Measurements from ENCODE around the gene HECTD4. TPM values are rescaled to one million over a fixed set of nuclear protein-coding genes. Genes with fewer than 3 reads are reported as not detected.

Gene HECTD4
- total and polyA plus RNA-seq, 2 of the 4 experiments (the other 2 are of a cell fraction), result 12.9 to 13.0 TPM

DNA sequence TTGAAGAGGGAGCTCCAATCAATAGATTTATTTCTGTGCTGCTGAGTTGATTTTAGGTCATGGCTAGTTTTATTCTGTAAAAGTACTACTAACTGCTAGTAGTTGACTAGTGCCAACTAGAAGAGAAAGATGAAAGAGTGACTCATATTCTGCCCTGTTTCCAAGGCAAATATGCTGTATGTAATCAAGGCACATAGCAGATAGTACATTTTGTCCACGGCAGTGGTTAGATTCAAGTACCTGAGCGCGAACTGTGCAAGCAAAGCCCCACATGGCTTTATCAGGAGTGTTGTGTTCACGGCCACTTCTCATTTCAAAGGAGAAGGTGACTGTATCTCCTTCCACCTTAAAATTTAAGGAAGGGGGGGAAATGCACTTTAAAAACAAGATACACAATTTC lies 130.0 kb downstream of the HECTD4 start:
- Histone ChIP-seq H3K56ac (ENCODE audit: extremely low read depth, insufficient read depth, low read length) (no peak overlapping the region), H4K5ac (ENCODE audit: low read depth, low read length) (no peak overlapping the region), H2BK5ac (ENCODE audit: low read depth, low read length, poor library complexity, severe bottlenecking) (no peak overlapping the region), H4K8ac (ENCODE audit: low read depth in 2 of 2, low read length in 2 of 2) (no peak overlapping the region), H4K20me1 (ENCODE audit: insufficient read depth, low read length) (no peaks in the 10 kb centered on the region), H3K4me2 (ENCODE audit: low read depth, low read length) (no peak overlapping the region), H3K27me3 (ENCODE audit: control insufficient read depth, insufficient read depth, low read length) (no peaks in the 10 kb centered on the region), H2BK20ac (ENCODE audit: low read depth, low read length) (no peak overlapping the region), H3K79me1 (ENCODE audit: low read depth in 1 of 2, low read length in 2 of 2) (0 out of 4 replicates have a peak, but pooled peaks cover 0 to 3% of the 10 kb centered on the region in 2 experiments), H4K91ac (ENCODE audit: insufficient read depth, low read depth, low read length) (no peak overlapping the region), H2AK9ac (replicated peaks; ENCODE audit: low read depth, low read length, poor library complexity) (no peak overlapping the region), H3K4me3 (ENCODE audit: insufficient read depth, low read depth, low read length) (no peak overlapping the region), H2AK5ac (ENCODE audit: low read depth, low read length) (no peak overlapping the region), H3K27ac (ENCODE audit: insufficient read depth, low read length) (no peak overlapping the region), H3K9me3 (ENCODE audit: control insufficient read depth, insufficient read depth, low read length) (no peaks in the 10 kb centered on the region), H3K36me3 (ENCODE audit: control insufficient read depth, insufficient read depth, low read length) (peaks cover 14% of the 10 kb centered on the region), H3K9ac (ENCODE audit: low read depth, low read length) (no peak overlapping the region), H2BK15ac (ENCODE audit: low read depth, low read length) (no peak overlapping the region), H3K23ac (ENCODE audit: low read depth, low read length) (no peak overlapping the region), H3K18ac (ENCODE audit: low read depth, low read length) (no peak overlapping the region), H3K9me1 (ENCODE audit: insufficient read depth, low read length) (no peaks in the 10 kb centered on the region), H3K4ac (ENCODE audit: low read depth, low read length) (no peak overlapping the region), H2AFZ (replicated peaks; ENCODE audit: low read length, poor library complexity) (no peak overlapping the region), H3K14ac (replicated peaks; ENCODE audit: low read depth, low read length) (no peak overlapping the region), H2BK120ac (ENCODE audit: low read depth, low read length) (no peak overlapping the region), H3K4me1 (ENCODE audit: control insufficient read depth, insufficient read depth, low read length) (no peaks in the 10 kb centered on the region)
- no TSS peak for BruUV-seq (replicated peaks)
- ATAC-seq (ENCODE audit: low read depth) (peak; percentile 66), DNase-seq (peak; percentile 59)
- 67% methylated on average over 1 of the region's 4 CpGs; no CpG with 5 or more reads in 1 of the 2 experiments for WGBS, 2 experiments (ENCODE audit: extremely low coverage in 2 of 2, insufficient read length in 1 of 2)
- dilution Hi-C loops (cut with HindIII; ENCODE audit: low sequenced_read_pairs, unreplicated experiment), result no loop called here
- in situ Hi-C loops (cut with MboI; ENCODE audit: low sequenced_read_pairs), result no loop called here
- CTCF ChIA-PET, result interaction anchor here (0.7 kb wide), 1 partner anchor 391 kb away, joined by 8 read pairs; no protein-coding TSS in a partner anchor
- intact Hi-C loops (cut with micrococcal nuclease), result loop anchor here (5.0 kb wide), 1 partner anchor 135 kb away; no protein-coding TSS in a partner anchor
- POLR2A ChIA-PET (ENCODE audit: unreplicated experiment), result no interaction called here
- TF ChIP-seq, protein P1, sequence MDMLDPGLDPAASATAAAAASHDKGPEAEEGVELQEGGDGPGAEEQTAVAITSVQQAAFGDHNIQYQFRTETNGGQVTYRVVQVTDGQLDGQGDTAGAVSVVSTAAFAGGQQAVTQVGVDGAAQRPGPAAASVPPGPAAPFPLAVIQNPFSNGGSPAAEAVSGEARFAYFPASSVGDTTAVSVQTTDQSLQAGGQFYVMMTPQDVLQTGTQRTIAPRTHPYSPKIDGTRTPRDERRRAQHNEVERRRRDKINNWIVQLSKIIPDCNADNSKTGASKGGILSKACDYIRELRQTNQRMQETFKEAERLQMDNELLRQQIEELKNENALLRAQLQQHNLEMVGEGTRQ (IDR thresholded peaks at IDR 0.05; ENCODE audit: low read depth, low read length), result no peak
- no peak for TF ChIP-seq CHD1 (IDR thresholded peaks at IDR 0.05; ENCODE audit: low read depth, low read length)
- TF ChIP-seq RFX5 (IDR thresholded peaks at IDR 0.05; ENCODE audit: low read depth, low read length), result no peak
- no peak for TF ChIP-seq SMC3 (IDR thresholded peaks at IDR 0.05; ENCODE audit: low read depth, low read length)
- TF ChIP-seq MAZ (IDR thresholded peaks at IDR 0.05; ENCODE audit: borderline replicate concordance, low read depth, low read length), result no peak
- TF ChIP-seq NFE2L2 (IDR thresholded peaks at IDR 0.05; ENCODE audit: low read depth, low read length), result no peak
- TF ChIP-seq MAFK (IDR thresholded peaks at IDR 0.05; ENCODE audit: low read depth, low read length), result no peak
- TF ChIP-seq, protein P2, sequence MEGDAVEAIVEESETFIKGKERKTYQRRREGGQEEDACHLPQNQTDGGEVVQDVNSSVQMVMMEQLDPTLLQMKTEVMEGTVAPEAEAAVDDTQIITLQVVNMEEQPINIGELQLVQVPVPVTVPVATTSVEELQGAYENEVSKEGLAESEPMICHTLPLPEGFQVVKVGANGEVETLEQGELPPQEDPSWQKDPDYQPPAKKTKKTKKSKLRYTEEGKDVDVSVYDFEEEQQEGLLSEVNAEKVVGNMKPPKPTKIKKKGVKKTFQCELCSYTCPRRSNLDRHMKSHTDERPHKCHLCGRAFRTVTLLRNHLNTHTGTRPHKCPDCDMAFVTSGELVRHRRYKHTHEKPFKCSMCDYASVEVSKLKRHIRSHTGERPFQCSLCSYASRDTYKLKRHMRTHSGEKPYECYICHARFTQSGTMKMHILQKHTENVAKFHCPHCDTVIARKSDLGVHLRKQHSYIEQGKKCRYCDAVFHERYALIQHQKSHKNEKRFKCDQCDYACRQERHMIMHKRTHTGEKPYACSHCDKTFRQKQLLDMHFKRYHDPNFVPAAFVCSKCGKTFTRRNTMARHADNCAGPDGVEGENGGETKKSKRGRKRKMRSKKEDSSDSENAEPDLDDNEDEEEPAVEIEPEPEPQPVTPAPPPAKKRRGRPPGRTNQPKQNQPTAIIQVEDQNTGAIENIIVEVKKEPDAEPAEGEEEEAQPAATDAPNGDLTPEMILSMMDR (conservative IDR thresholded peaks at IDR 0.05; ENCODE audit: low read depth, low read length), result no peak
- no peak for TF ChIP-seq CEBPB (IDR thresholded peaks at IDR 0.05; ENCODE audit: low read depth, low read length)
- TF ChIP-seq, protein P3, sequence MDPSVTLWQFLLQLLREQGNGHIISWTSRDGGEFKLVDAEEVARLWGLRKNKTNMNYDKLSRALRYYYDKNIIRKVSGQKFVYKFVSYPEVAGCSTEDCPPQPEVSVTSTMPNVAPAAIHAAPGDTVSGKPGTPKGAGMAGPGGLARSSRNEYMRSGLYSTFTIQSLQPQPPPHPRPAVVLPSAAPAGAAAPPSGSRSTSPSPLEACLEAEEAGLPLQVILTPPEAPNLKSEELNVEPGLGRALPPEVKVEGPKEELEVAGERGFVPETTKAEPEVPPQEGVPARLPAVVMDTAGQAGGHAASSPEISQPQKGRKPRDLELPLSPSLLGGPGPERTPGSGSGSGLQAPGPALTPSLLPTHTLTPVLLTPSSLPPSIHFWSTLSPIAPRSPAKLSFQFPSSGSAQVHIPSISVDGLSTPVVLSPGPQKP (IDR thresholded peaks at IDR 0.05; ENCODE audit: borderline replicate concordance, low read depth, low read length), result no peak
- TF ChIP-seq RCOR1 (IDR thresholded peaks at IDR 0.05; ENCODE audit: insufficient replicate concordance, low read length), result no peak
- TF ChIP-seq RAD21 (IDR thresholded peaks at IDR 0.05; ENCODE audit: low read length), result no peak

Data from IMR-90 (cell line).